DMS53 treated with DMSO at 0.1 percent for 48 hours (cell line): ENCODE measurements around the gene TMEM255B.
"Not testable (repeated sequence)": the region's sequence is repeated elsewhere in the genome, so short reads cannot be mapped to it uniquely, and the experiment has no call there.

Experiments
- DNase-seq: peaks from one replicate; lab custom pipeline; 2025; ENCODE audit not compliant: unreplicated experiment; lab: John Stamatoyannopoulos, UW

TMEM255B gene

DNA sequence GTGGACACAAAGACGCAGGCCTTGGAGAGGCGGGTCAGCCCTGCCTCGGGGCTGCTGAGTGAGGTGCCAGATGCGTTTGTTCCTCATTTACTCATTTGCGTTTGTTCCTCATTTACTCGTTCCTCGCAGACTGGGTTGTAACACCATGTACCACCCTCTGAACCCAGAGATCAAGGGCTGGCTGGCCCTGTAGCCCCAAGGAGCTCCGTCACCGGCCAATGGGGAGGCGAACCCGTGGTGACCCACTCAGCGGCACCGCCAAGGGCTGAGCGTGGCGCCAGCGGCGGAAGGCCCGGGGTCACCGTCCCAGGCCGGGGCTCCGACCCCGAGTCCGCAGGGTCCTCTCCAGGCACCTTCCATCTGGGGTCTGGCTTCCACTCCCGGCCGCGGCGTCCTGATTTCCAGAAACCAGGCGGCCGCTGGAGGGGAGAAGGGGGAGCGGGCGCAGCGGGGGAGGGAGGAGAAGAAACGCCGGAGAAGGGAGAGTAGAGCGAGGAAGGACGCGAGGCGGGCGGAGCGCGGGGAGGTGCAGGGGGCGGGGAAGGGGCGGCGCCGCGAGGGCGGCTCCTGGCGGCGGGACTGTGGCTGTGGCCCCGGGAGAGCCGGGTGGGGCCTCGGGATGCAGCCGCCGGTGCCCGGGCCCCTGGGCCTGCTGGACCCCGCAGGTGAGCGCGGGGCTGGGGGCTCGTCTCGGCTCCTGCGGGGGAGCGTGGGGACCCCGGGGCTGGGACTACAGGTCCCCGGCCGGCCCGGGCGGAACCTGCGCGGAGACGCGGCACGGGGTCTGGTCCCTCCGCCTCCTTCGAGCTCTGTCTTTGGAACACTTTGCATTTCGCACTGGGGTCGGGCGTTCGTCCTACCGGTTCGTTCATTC, at the start of gene TMEM255B:
Gene TMEM255B, plus strand, starts transcription at position 576 of the 874 bp plus-strand sequence. Its CDS starts 44 bp downstream, at position 620.
- no peak for DNase-seq

DNA sequence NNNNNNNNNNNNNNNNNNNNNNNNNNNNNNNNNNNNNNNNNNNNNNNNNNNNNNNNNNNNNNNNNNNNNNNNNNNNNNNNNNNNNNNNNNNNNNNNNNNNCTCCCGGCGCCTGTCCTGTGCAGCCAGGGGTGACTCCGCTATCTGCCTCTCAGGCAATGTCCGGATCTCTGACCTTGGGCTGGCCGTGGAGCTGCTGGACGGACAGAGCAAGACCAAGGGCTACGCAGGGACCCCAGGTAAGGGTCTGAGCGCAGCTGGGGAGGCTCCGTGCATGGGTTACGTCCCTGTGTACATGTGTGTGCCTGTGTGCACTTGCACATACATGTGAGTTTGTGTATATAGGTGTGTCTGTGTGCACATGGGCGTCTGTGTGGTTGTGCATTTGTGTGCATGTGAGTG, 36.1 kb upstream of the TMEM255B start:
- DNase-seq: no peak

- no peak for DNase-seq
Measured at GRCh38 chr13:113723410-113724015, 35.5 kb upstream of the TMEM255B start.

DNA sequence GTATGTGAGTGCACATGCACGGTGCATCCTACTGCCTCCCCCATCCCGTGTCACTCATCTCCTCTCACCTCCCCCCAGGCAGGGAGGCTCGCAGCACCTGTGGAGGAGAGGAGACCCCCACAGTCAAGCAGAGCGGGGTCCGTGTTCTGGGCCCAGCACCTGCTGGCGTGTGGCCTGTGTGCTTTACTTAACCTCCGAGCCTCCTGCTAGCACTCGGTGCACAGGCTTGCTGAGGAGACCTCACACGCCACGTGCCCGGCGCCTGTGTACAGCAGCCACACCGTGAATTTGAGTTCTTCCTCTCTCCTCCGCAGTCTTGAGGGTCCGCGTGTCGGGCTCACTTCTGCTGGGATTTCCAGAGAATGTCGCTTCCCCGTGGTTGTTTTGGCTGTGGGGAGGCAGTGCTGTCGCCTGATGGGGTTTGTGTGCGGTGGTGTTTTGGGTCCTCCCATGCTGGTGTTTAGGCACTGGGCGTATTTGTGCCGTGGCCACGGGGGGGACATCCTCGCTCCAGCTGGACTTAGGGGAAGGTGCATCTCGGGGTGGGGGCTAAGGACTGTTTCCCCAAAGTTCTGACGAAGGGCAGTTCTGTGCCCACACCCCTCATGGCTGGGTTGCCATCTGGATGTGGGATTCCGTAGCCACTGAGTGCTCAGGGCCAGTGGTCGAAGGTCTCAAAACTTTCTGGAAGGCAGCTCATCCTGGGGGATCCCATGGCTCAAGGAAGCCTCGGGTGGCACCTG, 34.8 kb upstream of the TMEM255B start:
- DNase-seq: no peak

DNA sequence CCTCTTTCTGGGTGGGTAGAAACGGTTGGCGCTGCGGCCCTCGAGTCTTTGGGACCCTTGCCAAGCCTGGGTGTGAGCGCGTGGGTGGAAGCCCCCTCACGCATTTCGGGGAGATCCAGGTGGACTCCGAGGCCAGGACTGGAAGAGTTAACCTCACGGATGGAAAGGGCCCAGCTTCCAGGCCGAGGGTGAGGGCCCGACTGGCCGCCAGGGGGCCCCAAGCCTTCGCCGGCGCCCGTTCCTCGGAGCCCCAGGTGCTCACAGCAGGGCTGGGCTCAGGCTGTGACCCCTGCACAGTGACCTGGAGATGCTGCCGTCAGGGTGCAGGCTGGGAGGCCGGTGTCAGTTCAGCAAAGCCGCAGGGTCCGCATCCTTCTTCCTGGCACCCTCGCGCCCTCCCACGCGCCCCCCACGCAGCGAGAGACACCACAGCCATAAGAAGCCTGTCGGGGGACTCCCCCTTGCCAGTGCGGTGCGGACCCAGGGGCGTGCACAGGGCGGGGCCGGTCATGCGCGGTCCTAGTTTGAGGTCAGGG, 34.2 kb upstream of the TMEM255B start:
- DNase-seq: no peak

DNA sequence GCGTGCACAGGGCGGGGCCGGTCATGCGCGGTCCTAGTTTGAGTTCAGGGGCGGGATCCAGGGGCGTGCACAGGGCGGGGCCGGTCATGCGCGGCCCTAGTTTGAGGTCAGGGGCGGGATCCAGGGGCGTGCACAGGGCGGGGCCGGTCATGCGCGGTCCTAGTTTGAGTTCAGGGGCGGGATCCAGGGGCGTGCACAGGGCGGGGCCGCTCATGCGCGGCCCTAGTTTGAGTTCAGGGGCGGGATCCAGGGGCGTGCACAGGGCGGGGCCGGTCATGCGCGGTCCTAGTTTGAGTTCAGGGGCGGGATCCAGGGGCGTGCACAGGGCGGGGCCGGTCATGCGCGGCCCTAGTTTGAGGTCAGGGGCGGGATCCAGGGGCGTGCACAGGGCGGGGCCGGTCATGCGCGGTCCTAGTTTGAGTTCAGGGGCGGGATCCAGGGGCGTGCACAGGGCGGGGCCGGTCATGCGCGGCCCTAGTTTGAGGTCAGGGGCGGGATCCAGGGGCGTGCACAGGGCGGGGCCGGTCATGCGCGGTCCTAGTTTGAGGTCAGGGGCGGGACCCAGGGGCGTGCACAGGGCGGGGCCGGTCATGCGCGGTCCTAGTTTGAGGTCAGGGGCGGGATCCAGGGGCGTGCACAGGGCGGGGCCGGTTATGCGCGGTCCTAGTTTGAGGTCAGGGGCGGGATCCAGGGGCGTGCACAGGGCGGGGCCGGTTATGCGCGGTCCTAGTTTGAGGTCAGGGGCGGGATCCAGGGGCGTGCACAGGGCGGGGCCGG, 33.5 kb upstream of the TMEM255B start:
- DNase-seq: not testable (repeated sequence)

- peak; percentile 13 for DNase-seq
Measured at GRCh38 chr13:113726106-113726821, 32.8 kb upstream of the TMEM255B start.

DNA sequence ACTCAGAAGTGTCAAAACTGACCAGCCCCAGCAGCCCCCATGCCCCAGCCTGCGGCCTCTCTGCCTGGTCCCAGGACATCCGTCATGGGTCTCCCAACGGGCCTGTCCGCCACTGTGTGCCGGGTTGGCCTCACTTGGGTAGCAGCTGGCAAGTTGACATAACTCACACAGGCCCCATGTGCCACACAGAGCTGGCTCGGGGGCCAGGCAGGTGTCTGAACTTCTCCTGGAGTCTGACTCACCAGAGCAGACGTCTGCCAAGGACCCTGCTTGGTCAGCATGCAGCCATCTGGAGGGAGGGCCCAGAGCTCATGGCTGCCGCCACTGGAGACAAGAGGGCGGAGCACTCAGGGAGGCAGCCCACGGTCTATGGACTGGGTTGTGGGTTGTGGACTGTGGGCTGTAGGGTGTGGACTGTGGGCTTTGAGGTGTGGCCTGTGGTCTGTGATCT, 32.0 kb upstream of the TMEM255B start:
- DNase-seq: no peak

- no peak for DNase-seq
Measured at GRCh38 chr13:113728571-113729054, 30.4 kb upstream of the TMEM255B start.

- DNase-seq: no peak
Measured at GRCh38 chr13:113729187-113730019, 29.6 kb upstream of the TMEM255B start.

DNA sequence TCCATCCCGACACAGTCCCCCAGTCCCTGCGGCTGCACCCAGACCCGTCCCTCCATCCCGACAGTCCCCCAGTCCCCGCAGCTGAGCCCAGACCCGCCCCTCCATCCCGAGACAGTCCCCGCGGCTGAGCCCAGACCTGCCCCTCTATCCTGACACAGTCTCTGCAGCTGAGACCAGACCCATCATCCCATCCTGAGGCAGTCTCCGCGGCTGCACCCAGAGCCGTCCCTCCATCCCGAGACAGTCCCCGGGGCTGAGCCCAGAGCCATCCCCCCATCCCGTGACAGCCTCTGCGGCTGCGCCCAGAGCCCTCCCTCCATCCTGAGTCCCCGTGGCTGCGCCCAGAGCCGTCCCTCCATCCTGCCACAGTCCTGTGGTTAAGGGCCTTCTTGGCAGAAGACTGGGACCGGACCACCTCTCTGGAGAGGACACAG, 28.8 kb upstream of the TMEM255B start:
- DNase-seq: no peak

GRCh38 chr13:113730831-113731191, 28.2 kb upstream of the TMEM255B start:
- DNase-seq: no peak

GRCh38 chr13:113731192-113732175, 27.5 kb upstream of the TMEM255B start:
- DNase-seq: no peak

DNA sequence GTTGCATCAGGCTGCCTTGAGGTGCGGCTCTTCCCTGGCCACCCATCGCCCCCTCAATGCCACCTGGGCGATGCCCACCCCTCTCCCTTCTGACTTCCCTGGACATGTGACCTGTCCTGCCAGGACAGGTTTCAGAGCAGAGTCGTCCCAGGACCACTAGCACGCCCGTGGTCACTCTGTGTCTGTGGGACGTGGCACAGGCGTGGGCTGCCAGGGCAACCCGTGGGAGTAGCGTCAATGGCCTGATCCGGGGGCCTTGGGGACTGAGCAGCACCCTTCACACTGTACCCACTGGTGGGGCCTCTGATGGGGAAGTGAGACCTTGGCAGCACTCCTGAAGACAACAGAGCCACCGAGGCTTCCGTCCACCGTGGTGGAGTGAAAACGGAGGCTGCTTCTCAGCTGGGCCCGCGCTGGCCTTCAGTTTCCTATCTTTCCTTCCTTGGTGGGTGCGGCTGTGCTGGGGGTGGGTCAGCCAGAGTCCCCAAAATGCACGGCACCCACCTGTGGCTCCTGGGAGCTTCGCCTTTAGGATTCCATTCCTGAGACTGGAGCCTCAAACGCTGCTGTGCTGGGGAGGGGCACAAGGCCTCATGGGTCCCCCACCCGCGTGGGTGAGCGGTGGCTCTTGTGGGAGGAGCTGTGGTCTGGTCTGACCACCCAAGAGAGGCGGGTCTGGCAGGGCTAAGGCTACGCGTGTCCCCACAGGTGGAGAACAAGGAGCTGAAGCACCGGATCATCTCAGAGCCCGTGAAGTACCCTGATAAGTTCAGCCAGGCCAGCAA, 26.7 kb upstream of the TMEM255B start:
- DNase-seq: no peak

DNA sequence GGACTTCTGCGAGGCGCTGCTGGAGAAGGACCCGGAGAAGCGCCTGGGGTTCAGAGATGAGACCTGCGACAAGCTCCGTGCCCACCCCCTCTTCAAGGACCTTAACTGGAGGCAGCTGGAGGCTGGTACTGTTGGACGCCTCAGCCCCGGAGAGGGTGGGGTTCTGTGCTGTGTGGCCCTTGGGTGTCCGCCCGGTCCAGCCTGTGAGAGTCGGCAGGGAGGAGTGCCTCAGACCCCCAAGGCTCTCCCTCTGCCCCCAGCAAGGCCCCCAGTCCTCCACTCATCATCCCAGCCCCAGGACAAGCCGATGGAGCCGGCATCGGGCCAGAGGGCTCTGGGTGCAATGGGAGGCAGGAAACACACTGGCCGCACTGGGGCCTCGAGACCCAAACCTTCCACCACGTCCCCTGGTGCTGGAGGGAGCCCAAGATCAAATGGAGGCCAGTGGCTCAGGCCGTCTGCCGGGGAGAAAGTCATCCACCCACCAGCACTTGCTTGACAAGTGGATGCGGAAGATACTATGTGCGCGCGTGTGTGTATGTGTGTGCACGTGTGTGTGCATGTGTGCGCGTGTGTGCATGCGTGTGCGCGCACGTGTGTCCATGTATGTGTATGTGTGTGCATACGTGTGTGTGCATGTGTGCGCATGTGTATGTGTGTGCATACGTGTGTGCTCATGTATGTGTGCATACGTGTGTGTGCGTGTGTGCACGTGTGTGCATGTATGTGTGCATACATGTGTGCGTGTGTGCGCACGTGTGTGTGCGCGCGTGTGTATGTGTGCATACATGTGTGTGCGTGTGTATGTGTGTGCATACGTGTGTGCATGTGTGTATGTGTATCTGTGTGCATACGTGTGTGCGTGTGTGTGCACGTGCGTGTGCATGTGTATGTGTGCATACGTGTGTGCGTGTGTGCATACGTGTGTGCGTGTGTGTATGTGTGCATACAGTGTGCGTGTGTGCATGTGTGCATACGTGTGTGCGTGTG, 25.8 kb upstream of the TMEM255B start:
- DNase-seq: no peak
